Activated T-helper 1 cell treated with anti-CD3 and anti-CD28 coated beads, Interleukin-12 subunit alpha, Interleukin-12 subunit beta, Interleukin-2, Interleukin-4 antibody, amounts not matched to agents 30 ng/mL and 10 ng/mL and 1 ng/mL, durations not matched to agents 14 hours and 24 hours and 36 hours (primary cell): ENCODE measurements around the gene PHAX. TPM values are rescaled to one million over a fixed set of nuclear protein-coding genes. Genes with fewer than 3 reads are reported as not detected.
"Not testable (repeated sequence)": the region's sequence is repeated elsewhere in the genome, so short reads cannot be mapped to it uniquely, and the experiment has no call there.

Source experiments
- DNase-seq: peaks from one replicate; pipeline ENCODE4 v3.0.0; 2021; ENCODE audit warnings: low spot score
- H3K27ac Mint-ChIP-seq: one replicate; pipeline ENCODE4 v1.8.0; 2021; ENCODE audit warnings: mild to moderate bottlenecking, mixed read lengths
- H3K27me3 Mint-ChIP-seq: one replicate; pipeline ENCODE4 v1.8.0; 2022; ENCODE audit warnings: mild to moderate bottlenecking, moderate library complexity, mixed read lengths; ENCODE audit not compliant: insufficient read depth
- H3K36me3 Mint-ChIP-seq: one replicate; pipeline ENCODE4 v1.8.0; 2021; ENCODE audit warnings: low read depth, mixed read lengths
- H3K4me1 Mint-ChIP-seq: one replicate; pipeline ENCODE4 v1.8.0; 2021; ENCODE audit warnings: low read depth, mixed read lengths
- H3K4me3 Mint-ChIP-seq: one replicate; pipeline ENCODE4 v1.8.0; 2021; ENCODE audit warnings: mild to moderate bottlenecking, moderate library complexity, mixed read lengths
- H3K9me3 Mint-ChIP-seq: one replicate; pipeline ENCODE4 v1.8.0; 2021; ENCODE audit warnings: mixed read lengths
- intact Hi-C: fragments of 100-400 bp; cut with micrococcal nuclease; formaldehyde crosslinking; loops from one replicate; pipeline ENCODE4 v1.15.1; 2024
- total RNA-seq: library from RNA; stranded (reverse); gene quantifications from 2 replicates; pipeline ENCODE4 v1.2.3, GENCODE V29; 2022

Gene PHAX
- total RNA-seq, 1 donor from 2014 or later = 52.9 TPM

DNA sequence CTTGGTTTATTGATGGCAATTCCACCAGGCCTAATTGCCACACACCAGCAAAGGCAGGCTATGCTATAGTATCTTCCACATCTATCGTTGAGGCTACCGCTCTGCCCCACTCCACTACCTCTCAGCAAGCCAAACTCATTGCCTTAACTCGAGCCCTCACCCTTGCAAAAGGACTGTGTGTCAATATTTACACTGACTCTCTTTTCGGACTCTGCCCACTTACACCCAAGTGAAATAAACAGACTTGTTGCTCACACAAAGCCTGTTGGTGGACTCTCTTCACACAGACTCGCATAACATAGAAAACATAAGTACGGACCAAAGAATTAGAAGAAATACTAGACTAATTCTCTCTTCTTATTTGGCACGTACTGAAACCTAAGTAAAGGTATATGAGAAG, 48.3 kb downstream of the PHAX start:
- H3K36me3 Mint-ChIP-seq, intact Hi-C loops, H3K4me3 Mint-ChIP-seq, H3K4me1 Mint-ChIP-seq, DNase-seq, H3K27me3 Mint-ChIP-seq, H3K9me3 Mint-ChIP-seq, H3K27ac Mint-ChIP-seq: not testable (repeated sequence)

DNA sequence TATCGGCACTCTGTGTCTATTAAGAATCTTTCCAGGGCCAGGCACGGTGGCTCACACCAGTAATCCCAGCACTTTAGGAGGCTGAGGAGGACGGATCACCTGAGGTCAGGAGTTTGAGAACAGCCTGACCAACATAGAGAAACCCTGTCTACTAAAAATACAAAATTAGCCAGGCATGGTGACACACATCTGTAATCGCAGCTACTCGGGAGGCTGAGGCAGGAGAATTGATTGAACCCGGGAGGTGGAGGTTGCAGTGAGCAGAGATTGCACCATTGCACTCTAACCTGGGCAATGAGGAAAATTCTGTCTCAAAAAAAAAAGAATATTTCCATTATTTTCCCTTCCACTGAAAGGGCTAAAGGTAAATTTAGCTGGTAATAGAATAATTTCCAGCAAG, 49.0 kb downstream of the PHAX start:
- H3K36me3 Mint-ChIP-seq, DNase-seq, H3K27me3 Mint-ChIP-seq, H3K4me3 Mint-ChIP-seq, H3K4me1 Mint-ChIP-seq, H3K9me3 Mint-ChIP-seq, intact Hi-C loops, H3K27ac Mint-ChIP-seq: not testable (repeated sequence)

DNA sequence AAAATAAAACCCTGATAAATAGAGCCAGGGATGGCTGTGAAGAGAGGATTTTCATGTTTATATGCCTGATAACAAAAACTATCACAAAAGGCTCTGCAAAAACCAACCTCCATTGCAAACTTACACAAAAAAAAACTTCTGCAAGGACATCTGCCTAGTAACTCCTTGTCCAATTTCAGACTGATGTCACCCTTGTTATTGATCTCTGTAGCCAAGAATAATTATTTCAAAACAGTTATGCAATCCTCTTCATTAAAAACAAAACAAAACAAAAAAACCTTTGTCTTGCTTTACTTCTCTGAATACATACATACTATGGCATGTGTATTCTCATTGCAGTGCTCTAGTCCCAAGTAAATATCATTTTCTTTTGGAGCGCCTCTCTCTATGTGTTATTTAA, 49.7 kb downstream of the PHAX start:
- H3K27ac Mint-ChIP-seq = no peak overlapping the region
- DNase-seq = no peak
- H3K4me1 Mint-ChIP-seq = no peaks in the 10 kb centered on the region
- peaks cover 11% of the 10 kb centered on the region for H3K27me3 Mint-ChIP-seq
- intact Hi-C loops = no loop called here
- no peaks in the 10 kb centered on the region for H3K36me3 Mint-ChIP-seq
- H3K4me3 Mint-ChIP-seq = no peak overlapping the region
- H3K9me3 Mint-ChIP-seq = peaks cover 2% of the 10 kb centered on the region

DNA sequence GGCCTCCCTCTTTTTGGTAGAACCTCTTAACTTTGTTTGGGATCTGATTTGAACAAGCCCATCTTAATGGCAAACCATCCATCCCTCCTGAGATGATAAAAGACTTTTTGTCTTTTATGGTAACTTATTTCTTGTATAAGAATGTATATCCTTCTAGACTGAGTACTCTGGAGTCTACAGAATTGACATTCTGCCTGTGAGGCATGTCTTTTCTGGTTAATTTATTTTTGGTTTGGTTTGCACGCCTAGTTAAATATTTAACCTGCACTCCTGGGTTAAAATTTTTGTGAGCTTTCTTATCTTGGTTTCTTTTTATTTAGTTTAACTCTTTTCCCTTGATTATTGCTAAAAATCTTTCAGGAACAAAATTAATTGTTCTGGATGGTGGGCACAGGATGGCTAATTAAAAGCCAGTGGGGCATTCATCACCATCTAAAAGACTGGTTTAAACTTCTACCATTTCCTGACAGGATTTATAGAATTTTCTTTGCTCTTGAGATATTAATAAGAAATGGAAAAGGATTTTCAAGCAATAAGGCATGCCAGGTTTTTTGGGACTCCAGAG, 50.3 kb downstream of the PHAX start:
- Mint-ChIP-seq H3K4me1 (no peaks in the 10 kb centered on the region), H3K27me3 (peaks cover 14% of the 10 kb centered on the region), H3K4me3 (no peak overlapping the region), H3K9me3 (no peaks in the 10 kb centered on the region), H3K27ac (no peak overlapping the region), H3K36me3 (no peaks in the 10 kb centered on the region)
- DNase-seq = no peak
- intact Hi-C loops = no loop called here

DNA sequence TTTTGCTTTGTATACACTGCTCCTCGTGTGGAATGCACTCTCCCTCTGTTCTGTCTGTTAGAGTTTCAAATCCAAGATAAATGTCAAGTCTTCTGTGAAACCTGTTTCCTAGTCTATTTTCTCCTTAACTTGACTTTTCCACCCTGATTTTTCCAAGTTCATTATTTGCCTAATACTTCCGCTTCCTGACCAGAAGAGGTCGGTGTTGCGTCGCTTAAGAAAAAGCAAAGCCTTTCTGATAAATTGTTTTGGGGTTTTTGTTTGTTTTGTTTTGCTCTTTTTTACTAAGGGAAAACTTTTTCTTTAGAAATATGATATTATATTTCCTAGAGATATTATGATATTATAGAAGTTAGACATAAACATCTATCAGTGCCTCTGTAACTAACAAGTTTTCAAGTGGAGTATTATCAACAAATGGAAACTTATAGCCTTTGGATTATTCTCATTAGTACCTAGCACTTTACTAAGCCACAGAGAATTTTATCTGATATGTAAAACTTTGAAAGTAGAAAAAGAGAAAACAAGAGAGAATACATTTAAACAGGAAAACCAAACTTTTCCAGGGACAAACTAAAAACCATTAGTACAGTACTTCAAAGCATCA, 55.8 kb downstream of the PHAX start:
- intact Hi-C loops = loop anchor here (1.0 to 2.0 kb wide), 4 partner anchors 124 to 837 kb away; no protein-coding TSS in a partner anchor
- Mint-ChIP-seq H3K27me3 (peaks cover 10% of the 10 kb centered on the region), H3K9me3 (no peaks in the 10 kb centered on the region), H3K4me3 (no peak overlapping the region), H3K4me1 (peaks cover 8% of the 10 kb centered on the region), H3K36me3 (no peaks in the 10 kb centered on the region), H3K27ac (no peak overlapping the region)
- DNase-seq = no peak

DNA sequence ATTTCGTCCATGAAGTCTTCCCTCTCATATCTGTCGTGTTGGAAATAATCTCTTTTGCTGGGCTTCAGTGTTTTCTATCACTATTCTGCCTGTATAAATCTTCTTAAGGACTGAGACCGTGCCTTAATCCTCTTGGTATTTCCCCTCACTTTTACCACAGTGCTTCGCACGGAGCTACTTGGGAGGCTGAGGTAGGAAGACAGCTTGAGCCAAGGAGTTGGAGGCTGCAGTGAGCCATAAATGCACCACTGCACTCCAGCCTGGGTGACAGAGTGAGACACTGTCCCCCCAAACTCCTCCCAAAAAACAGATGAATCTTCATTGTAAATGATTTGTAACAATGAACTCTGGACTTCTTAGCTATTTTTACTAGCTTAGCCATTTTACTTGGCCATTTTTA, 57.8 kb downstream of the PHAX start:
- H3K27ac Mint-ChIP-seq = no peak overlapping the region
- no peaks in the 10 kb centered on the region for H3K36me3 Mint-ChIP-seq
- H3K27me3 Mint-ChIP-seq = peaks cover 8% of the 10 kb centered on the region
- DNase-seq = no peak
- H3K4me1 Mint-ChIP-seq = peaks cover 8% of the 10 kb centered on the region
- intact Hi-C loops = no loop called here
- no peaks in the 10 kb centered on the region for H3K9me3 Mint-ChIP-seq
- no peak overlapping the region for H3K4me3 Mint-ChIP-seq

DNA sequence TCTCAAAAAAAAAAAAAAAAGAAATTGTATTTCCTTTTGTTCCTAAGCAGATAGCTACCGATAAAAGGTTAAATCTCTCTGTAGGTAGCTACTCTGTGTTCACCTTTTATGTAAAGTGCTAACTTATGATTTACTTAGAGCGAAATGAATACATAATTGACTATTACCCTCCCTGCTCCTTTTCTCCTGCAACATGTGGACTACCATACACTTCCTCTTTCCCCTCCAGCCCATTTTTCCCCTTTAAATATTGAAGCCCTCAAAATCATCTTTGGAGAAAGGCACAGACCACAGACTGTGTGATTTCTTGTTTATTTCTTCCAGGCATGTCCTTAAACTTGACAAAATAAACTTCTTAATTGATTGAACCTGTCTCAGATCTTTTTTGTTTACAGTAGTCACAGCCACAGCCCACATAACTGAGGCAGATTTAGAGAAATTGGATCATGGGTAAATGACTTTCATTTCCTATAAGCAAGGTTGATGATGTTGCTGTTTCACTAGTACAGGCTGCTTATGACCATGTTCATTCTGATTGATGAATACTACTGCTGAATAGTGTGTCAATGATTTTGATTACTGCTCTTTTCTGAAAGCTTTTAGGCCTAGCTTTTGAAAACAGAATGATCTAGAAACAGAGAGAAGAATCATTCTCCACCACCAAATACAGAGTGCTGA, 59.2 kb downstream of the PHAX start:
- intact Hi-C loops = no loop called here

DNA sequence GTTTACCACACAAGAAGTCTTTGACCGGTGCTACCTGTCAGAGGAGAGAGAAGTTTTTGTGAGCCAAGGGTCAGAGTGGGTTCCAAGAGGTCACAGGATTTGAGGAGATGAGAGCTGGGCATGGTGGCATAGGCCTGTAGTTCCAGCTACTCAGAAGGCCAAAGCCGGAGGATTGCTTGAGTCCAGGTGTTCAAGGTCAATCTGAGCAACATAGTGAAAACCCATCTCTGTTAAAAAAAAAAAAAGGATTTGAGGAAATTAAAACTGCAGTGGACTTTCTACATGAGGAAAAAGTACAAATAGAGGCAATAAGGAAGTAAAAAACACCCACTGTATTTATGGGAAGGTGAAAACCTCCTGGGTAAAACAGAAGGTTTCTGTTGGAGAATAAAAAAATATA, 63.8 kb downstream of the PHAX start:
- Mint-ChIP-seq H3K27me3 (no peaks in the 10 kb centered on the region), H3K4me3 (no peak overlapping the region), H3K9me3 (no peaks in the 10 kb centered on the region), H3K4me1 (peaks cover 8% of the 10 kb centered on the region), H3K27ac (no peak overlapping the region), H3K36me3 (no peaks in the 10 kb centered on the region)
- no peak for DNase-seq
- intact Hi-C loops = no loop called here

More for the DNA sequence above, 59.2 kb downstream of the PHAX start:
- H3K27me3 Mint-ChIP-seq = peaks cover 7% of the 10 kb centered on the region
- DNase-seq = no peak
- H3K27ac Mint-ChIP-seq = peak overlapping the region; percentile 25
- H3K4me1 Mint-ChIP-seq = peaks cover 8% of the 10 kb centered on the region
- no peak overlapping the region for H3K4me3 Mint-ChIP-seq
- H3K36me3 Mint-ChIP-seq = no peaks in the 10 kb centered on the region
- no peaks in the 10 kb centered on the region for H3K9me3 Mint-ChIP-seq

DNA sequence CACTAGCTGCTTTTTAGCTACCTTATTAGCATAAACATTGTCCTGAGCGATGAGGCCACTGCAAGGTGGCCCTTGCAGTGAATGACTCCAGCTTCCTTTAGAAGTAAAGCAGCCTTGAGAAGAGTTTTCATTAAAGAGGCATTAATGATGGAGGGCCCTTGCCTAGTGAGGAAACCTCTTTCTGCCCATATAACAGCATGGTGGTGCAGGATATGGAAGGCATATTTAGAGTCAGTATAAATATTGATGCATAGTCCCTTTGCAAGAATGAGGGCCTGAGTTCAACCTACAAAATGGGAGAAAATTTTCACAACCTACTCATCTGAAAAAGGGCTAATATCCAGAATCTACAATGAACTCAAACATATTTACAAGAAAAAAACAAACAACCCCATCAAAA, 69.4 kb downstream of the PHAX start:
- H3K9me3 Mint-ChIP-seq, DNase-seq, H3K27ac Mint-ChIP-seq, H3K27me3 Mint-ChIP-seq, H3K36me3 Mint-ChIP-seq, H3K4me1 Mint-ChIP-seq, H3K4me3 Mint-ChIP-seq, intact Hi-C loops: not testable (repeated sequence)

DNA sequence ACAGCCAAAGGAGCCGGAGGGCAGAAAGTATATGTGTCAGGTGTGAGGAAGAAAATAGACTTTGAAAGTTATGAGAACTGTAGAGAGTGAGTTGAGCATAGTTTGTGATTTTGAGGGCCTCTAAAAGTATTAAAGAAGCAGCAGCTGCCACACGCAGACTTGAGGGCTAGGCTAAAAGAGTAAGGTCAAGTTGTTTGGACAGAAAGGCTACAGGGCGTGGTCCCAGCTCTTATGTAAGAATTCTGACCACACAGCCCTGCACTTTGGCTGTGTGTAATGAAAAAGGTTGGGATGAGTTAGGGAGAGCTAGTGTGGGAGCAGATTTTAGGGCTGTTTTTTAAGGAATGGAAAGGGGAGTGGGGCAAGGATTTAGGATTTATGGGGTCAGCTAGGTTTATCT, 70.9 kb downstream of the PHAX start:
- H3K4me1 Mint-ChIP-seq, H3K27me3 Mint-ChIP-seq, H3K36me3 Mint-ChIP-seq, H3K9me3 Mint-ChIP-seq, intact Hi-C loops, H3K4me3 Mint-ChIP-seq, H3K27ac Mint-ChIP-seq, DNase-seq: not testable (repeated sequence)

DNA sequence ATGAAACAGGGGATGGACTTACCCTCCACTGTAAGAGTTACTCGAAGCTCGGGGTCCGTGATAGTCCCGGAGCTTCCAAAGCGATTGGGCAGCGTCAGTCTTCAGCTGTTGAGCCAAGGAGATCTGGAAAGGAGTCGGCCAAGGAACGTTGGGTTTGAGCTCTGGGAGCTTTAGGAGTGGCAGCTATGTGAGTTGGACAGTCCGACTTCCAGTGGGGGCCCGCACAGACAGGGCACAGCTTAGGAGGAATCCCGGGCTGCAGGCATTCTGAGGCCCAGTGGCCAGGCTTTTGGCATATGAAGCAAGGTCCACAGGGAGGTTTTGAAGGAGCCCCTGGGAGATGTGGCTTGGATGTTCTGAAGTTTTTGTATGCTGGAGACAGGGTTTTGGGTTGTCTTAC, 72.7 kb downstream of the PHAX start:
- DNase-seq = no peak
- intact Hi-C loops = no loop called here
- Mint-ChIP-seq H3K4me1 (peaks cover 6% of the 10 kb centered on the region), H3K27ac (no peak overlapping the region), H3K4me3 (no peak overlapping the region), H3K36me3 (no peaks in the 10 kb centered on the region), H3K27me3 (peaks cover 3% of the 10 kb centered on the region), H3K9me3 (peaks cover 9% of the 10 kb centered on the region)

DNA sequence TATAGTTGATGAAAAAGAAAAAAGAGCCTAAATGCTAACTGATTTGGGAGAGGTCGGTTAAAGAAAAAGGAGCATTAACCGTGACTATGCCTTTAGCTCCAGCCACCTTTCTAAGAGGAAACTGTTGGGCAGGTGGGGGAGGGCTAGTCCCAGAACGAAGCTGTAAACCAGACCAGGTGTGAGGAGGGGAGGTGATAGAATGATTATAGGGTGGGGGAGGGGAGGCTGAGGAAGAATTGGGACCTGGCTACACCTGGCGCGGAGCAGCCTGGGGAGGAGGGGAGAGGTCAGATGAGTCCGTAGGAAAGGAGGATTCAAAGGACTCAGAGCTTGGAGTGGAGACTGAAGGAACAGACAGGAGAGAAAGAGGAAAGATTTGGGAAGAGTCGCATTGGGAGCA, 73.4 kb downstream of the PHAX start:
- Mint-ChIP-seq H3K4me3 (no peak overlapping the region), H3K27ac (no peak overlapping the region), H3K4me1 (peaks cover 6% of the 10 kb centered on the region), H3K36me3 (no peaks in the 10 kb centered on the region), H3K27me3 (peaks cover 3% of the 10 kb centered on the region), H3K9me3 (peaks cover 9% of the 10 kb centered on the region)
- DNase-seq = no peak
- intact Hi-C loops = no loop called here

DNA sequence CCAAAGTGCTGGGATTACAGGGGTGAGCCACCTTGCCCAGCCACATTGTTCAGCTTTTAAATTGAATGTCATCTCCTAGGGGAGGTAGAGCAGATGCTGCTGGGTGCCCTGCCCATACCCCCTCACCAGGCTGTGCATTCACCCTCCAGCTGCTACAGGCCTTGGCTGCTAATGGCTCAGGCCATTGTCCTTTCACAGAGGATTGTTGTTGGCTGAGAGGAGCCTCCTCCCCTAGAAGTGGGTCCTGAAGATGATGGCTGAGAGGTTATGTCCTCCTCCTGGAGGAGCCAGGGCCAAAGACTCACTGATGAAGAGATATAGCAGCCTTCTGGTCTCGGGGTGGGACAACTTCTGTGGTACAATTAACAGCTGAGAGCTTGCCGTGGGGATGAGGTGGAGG, 74.6 kb downstream of the PHAX start:
- peaks cover 9% of the 10 kb centered on the region for H3K9me3 Mint-ChIP-seq
- intact Hi-C loops = no loop called here
- no peak overlapping the region for H3K27ac Mint-ChIP-seq
- no peak overlapping the region for H3K4me3 Mint-ChIP-seq
- H3K27me3 Mint-ChIP-seq = peaks cover 3% of the 10 kb centered on the region
- H3K36me3 Mint-ChIP-seq = no peaks in the 10 kb centered on the region
- no peak for DNase-seq
- peaks cover 6% of the 10 kb centered on the region for H3K4me1 Mint-ChIP-seq
